Neural crest cell (in vitro differentiated cells): ENCODE data around the gene RALB. TPM values are rescaled to one million over a fixed set of nuclear protein-coding genes. Genes with fewer than 3 reads are reported as not detected.
"Not testable (repeated sequence)": the region's sequence is repeated elsewhere in the genome, so short reads cannot be mapped to it uniquely, and the experiment has no call there.

Experiments
- DNase-seq: peaks from one replicate; pipeline ENCODE4 v3.0.0; 2021; ENCODE audit warnings: low read depth, mixed read lengths, low spot score
- H3K27ac Mint-ChIP-seq: one replicate; pipeline ENCODE4 v1.8.0; 2021; ENCODE audit warnings: mild to moderate bottlenecking, mixed read lengths; ENCODE audit not compliant: unreplicated experiment
- H3K27me3 Mint-ChIP-seq: 2 replicates; pipeline ENCODE4 v1.8.0; 2021; ENCODE audit warnings: low read depth, mild to moderate bottlenecking, mixed read lengths
- H3K36me3 Mint-ChIP-seq: 2 replicates; pipeline ENCODE4 v1.8.0; 2021; ENCODE audit warnings: low read depth, mild to moderate bottlenecking, mixed read lengths
- H3K4me1 Mint-ChIP-seq: 2 replicates; pipeline ENCODE4 v1.8.0; 2021; ENCODE audit warnings: mixed read lengths
- H3K4me3 Mint-ChIP-seq: one replicate; pipeline ENCODE4 v1.8.0; 2021; ENCODE audit warnings: mild to moderate bottlenecking, mixed read lengths
- H3K9me3 Mint-ChIP-seq: 2 replicates; pipeline ENCODE4 v1.8.0; 2021; ENCODE audit warnings: mixed read lengths
- total RNA-seq: library from RNA; stranded (reverse); gene quantifications from 2 replicates; pipeline ENCODE4 v1.2.1, GENCODE V29; 2021
- TF ChIP-seq, protein P1 (sequence below): fragments of 200-600 bp; sonication (generic); conservative IDR thresholded peaks from 2 replicates; pipeline ENCODE4 v1.5.0; 2021; ENCODE audit warnings: antibody characterized with exemption, mild to moderate bottlenecking

The RALB gene
- total RNA-seq, 1 donor from 2014 or later, result 29.3 TPM

DNA sequence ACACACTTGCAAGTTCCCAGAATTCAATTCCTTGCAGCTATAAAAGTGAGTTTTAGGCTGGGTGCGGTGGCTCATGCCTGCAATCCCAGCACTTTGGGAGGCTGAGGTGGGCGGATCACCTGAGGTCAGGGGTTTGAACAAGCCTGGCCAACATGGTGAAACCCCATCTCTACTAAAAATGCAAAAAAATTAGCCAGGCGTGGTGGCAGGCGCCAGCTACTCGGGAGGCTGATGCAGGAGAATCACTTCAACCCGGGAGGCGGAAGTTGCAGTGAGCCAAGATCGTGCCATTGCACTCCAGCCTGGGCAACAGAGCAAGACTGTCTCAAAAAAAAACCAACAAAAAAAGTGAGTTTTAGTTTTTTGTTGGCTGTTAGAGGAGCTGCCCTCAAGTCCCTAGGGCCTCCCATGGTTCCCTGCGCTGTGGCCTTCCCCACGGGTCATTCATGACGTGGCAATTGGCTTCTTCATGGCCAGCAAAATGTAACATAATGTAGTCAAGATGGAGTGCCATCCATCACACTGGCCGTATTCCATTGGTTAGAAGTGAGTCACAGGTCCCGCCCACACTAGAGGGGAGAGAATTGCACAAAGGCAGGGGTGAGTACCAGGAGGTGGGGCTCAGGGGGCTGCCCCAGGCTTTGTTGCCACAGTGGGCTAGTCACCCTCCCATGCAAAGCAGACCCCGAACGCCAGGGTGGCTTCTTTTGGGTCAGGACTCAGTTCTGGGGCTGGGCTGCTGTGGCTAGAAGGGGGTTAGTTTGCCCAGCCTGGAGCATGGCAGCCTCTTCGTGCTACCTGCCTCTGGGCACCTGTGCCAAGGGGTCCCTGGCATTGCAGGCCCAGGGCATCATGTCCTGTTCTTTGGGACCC lies 55.6 kb downstream of the RALB start:
- no peak for DNase-seq
- Mint-ChIP-seq H3K4me1 (peaks cover 9% of the 10 kb centered on the region), H3K27ac (no peak overlapping the region), H3K9me3 (no peaks in the 10 kb centered on the region), H3K36me3 (no peaks in the 10 kb centered on the region), H3K27me3 (peaks cover 11% of the 10 kb centered on the region), H3K4me3 (no peak overlapping the region)
- TF ChIP-seq, protein P1, sequence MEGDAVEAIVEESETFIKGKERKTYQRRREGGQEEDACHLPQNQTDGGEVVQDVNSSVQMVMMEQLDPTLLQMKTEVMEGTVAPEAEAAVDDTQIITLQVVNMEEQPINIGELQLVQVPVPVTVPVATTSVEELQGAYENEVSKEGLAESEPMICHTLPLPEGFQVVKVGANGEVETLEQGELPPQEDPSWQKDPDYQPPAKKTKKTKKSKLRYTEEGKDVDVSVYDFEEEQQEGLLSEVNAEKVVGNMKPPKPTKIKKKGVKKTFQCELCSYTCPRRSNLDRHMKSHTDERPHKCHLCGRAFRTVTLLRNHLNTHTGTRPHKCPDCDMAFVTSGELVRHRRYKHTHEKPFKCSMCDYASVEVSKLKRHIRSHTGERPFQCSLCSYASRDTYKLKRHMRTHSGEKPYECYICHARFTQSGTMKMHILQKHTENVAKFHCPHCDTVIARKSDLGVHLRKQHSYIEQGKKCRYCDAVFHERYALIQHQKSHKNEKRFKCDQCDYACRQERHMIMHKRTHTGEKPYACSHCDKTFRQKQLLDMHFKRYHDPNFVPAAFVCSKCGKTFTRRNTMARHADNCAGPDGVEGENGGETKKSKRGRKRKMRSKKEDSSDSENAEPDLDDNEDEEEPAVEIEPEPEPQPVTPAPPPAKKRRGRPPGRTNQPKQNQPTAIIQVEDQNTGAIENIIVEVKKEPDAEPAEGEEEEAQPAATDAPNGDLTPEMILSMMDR, result no peak

DNA sequence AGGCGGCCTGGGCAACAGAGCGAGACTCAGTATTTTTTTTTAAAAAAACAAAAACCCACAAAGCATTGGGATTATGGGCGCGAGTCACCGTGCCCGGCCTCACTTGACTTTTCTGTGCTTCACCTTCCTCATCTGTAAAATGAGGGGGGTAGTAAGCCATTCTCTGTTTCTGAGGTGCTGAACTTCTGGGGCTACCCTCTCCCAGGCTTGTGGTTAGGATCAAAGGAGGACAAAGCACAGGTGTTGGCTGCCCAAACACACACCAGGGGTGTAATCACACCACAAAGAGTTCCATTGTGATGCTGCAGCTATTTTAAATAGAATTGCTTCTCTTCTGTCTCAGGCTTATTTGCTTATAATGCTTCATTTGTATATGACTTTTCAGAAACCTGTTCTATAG lies 57.5 kb downstream of the RALB start:
- Mint-ChIP-seq H3K27ac (no peak overlapping the region), H3K4me3 (no peak overlapping the region), H3K9me3 (no peaks in the 10 kb centered on the region), H3K27me3 (peaks cover 25% of the 10 kb centered on the region), H3K36me3 (no peaks in the 10 kb centered on the region), H3K4me1 (peaks cover 11% of the 10 kb centered on the region)
- TF ChIP-seq, protein P1, result no peak
- DNase-seq, result no peak

DNA sequence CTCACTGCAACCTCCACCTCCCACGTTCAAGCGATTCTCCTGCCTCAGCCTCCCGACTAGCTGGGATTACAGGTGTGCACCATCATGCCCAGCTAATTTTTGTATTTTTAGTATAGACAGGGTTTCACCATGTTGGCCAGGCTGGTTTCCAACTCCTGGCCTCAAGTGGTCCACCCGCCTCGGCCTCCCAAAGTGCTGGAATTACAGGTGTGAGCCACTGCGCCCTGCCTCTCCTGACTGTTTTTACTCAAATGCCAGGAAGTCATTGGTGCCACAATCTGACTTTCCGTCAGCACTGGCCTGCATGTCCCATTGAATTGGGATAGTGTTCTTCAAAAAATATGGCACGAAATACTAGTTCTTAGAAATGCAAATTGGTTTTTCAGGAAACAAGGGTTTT lies 58.2 kb downstream of the RALB start:
- not testable (repeated sequence) for H3K36me3 Mint-ChIP-seq, H3K9me3 Mint-ChIP-seq, H3K27ac Mint-ChIP-seq, DNase-seq, H3K4me3 Mint-ChIP-seq
- peaks cover 11% of the 10 kb centered on the region for H3K4me1 Mint-ChIP-seq
- peaks cover 29% of the 10 kb centered on the region for H3K27me3 Mint-ChIP-seq

DNA sequence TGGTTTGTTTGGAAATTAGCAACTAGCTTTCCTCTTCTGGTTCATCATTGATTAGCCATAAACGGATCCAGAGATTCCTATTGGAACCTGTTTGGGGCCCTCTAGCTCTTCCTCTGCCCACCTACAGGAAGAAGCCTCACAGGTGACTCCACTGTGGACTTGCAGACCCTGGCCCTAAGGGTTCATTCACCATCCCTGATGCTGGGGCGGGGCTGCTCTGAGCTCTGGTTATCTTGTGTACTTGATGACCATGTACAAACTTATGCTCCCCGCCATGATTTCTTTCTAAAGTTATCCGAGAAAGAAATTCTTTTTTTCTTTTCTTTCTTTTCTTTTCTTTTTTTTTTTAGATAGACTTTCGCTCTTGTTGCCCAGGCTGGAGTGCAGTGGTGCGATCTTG lies 59.4 kb downstream of the RALB start:
- Mint-ChIP-seq H3K27me3 (peaks cover 29% of the 10 kb centered on the region), H3K9me3 (no peaks in the 10 kb centered on the region), H3K27ac (no peak overlapping the region), H3K36me3 (no peaks in the 10 kb centered on the region), H3K4me1 (peaks cover 11% of the 10 kb centered on the region), H3K4me3 (no peak overlapping the region)
- DNase-seq, result no peak
- TF ChIP-seq, protein P1, result no peak

DNA sequence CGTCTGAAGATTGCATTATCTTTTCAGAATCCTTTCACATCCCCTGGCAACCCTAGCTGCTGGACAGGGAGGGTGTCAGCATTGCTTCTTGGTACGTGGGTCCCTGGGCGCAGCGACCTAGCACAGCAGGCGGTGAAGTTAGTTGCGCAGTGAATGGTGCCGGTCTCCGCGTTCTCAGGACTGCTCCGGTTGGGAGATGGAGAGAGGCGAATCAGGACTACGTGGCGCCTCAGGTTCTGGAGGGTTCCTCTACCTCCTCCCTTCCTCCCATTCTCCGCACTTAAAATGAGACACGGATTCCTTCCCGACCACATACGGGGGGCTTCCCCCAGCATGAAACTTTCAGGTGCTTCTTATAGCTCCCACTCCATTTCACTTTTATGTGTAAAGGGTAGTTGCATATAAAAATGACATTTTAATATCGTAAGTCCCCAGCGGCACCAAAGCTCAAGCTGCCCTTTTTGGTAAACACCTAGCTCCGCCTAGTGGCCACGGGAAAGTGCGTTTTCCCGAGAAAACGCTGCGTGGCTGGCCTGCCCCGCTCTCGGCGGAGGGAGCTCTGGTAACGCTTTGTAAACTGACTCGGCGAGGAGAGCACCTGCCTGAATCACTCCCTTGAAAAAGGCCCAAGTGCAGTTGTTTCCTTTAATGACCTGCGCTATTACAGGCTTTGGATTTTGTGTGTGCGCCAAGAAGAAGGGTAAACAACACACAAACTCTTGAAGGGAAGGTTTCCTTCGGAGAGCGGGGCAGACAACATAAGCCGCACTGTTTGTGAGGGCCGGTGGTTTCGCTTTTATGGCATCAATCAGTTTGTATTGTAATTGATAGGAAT lies 60.4 kb downstream of the RALB start:
- H3K4me1 Mint-ChIP-seq, result peaks cover 11% of the 10 kb centered on the region
- peaks cover 29% of the 10 kb centered on the region for H3K27me3 Mint-ChIP-seq
- peak overlapping the region; percentile 67 for H3K4me3 Mint-ChIP-seq
- H3K36me3 Mint-ChIP-seq, result no peaks in the 10 kb centered on the region
- TF ChIP-seq, protein P1, result peak; percentile 96
- no peak overlapping the region for H3K27ac Mint-ChIP-seq
- no peaks in the 10 kb centered on the region for H3K9me3 Mint-ChIP-seq
- peak; percentile 73 for DNase-seq
